OCI-LY3 (cell line): Measurements from ENCODE around the gene ARL8B.

Experiments used
- CTCF ChIP-seq: fragments of 200-600, 300-600 bp; sonication (generic); IDR thresholded peaks from 2 replicates; pipeline ENCODE4 v1.5.1; 2014; ENCODE audit warnings: antibody characterized with exemption, low read length, low read depth
- EZH2phosphoT487 ChIP-seq: fragments of 200-600 bp; shearing (Covaris generic); IDR thresholded peaks from 2 replicates; pipeline ENCODE4 v1.6.1; 2018; ENCODE audit warnings: antibody characterized with exemption, mixed run types, low read depth

- TF ChIP-seq CTCF (no peak), EZH2phosphoT487 (no peak)
Observed at GRCh38 chr3:5185093-5185673, 63.1 kb downstream of the ARL8B start.
